GM18526 (cell line): ENCODE data around the gene PCSK1N.

Source experiments
- POLR2A ChIP-seq: IDR thresholded peaks from 3 replicates; pipeline ENCODE4 v1.6.1; 2011; ENCODE audit not compliant: insufficient read length; ENCODE audit errors: extremely low read depth

The PCSK1N gene

DNA sequence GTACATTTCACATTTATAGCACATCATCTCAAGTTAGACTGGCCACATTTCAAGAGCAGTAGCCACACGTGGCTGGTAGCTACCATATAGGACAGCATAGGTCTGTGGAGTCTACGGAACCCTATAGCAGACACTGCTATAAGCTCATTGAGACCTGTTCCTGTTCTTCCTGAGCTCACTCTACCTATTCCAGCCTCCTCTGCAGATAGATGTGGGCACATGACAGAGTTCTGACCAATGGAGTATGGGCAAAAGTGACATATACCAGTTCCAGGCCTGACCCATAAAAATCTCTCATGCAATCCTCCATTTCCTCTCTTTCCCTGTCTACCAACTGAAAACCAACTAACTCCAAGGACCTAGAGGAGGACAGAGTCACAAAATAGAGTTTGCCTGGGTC, 37.1 kb downstream of the PCSK1N start:
- TF ChIP-seq POLR2A = no peak

DNA sequence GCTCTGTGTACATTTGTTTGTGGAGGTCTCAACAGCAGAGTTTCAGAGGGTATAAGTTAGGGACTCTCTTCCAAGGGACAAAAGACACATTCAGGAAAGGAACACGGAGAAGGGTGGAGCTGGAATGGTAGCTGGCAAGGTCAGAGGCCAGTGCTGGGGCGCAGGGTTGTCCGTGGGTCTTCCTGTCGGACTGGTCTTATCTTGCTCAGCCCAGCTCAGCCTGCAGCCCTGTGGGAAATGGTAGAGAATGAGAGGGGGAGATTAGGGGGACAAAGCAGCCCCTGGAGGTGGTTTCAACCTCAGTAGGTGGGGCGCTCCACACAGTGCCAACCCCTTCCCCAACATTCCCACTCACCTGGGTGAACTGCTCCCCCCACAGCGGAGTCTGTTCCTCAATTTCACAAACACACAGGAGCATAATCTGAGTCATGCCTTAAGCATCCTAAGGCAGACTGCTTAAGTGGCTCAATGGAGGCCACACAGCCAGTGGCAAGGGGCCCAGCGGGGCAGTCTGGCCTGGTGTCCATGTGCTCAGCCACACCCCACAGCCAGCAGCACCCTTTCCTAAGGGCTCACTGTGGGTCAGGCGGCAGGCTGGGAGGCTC, 40.4 kb downstream of the PCSK1N start:
- no peak for TF ChIP-seq POLR2A

DNA sequence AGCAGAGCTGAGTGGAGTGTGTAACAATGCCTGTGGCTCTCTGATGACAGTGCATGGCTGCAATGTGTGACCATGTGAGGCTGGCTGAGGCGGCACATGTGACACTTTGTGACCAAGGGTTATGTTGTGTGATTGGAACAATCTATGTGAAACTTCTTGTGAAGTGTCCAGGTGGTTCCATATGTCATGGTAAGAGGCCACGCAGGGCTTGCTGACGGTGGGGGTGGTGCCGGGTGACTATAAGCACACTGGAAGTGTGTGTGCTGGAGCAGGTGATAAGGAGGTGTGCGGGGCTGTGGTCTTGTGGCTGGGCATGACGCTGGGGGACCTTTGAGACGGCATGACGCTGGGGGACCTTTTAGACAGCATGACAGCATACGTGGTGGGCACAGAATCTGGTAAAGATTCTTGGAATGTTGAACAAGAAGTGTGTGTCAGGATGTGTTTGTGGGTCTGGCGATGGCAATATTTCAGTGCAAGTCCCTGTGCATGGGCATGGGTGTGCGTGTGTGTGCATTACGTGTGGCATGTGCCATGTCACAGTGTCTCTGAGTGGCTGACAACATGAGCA, 41.0 kb downstream of the PCSK1N start:
- TF ChIP-seq POLR2A = no peak

DNA sequence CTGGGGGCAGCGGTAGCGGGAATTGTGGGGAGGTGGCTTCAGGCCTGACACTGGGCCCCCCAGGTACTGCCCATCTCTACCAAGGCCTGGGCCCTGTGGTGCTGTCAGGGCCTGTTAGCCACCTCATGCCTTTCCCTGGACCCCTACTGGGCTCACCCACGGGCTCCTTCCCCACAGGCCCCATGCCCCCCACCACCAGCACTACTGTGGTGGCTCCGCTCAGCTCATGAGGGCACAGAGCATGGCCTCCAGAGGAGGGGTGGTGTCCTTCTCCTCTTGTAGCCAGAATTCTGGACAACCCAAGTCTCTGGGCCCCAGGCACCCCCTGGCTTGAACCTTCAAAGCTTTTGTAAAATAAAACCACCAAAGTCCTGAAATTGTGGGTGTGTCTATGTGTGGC, 41.5 kb downstream of the PCSK1N start:
- no peak for TF ChIP-seq POLR2A

DNA sequence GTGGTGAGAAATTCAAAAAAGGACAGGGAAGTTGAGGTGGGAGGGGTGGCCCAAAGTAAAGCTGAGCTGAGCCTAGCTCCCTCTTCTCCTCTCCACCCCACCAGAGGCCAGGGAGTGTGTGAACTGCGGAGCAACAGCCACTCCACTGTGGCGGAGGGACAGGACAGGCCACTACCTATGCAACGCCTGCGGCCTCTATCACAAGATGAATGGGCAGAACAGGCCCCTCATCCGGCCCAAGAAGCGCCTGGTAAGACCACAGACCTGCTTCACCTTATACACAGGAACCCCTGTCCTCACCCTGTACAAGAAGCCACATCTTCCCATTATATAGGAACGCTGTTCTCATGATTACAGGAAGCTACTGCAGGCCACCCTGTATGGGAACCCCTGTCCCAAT, 43.2 kb downstream of the PCSK1N start:
- TF ChIP-seq POLR2A = no peak

DNA sequence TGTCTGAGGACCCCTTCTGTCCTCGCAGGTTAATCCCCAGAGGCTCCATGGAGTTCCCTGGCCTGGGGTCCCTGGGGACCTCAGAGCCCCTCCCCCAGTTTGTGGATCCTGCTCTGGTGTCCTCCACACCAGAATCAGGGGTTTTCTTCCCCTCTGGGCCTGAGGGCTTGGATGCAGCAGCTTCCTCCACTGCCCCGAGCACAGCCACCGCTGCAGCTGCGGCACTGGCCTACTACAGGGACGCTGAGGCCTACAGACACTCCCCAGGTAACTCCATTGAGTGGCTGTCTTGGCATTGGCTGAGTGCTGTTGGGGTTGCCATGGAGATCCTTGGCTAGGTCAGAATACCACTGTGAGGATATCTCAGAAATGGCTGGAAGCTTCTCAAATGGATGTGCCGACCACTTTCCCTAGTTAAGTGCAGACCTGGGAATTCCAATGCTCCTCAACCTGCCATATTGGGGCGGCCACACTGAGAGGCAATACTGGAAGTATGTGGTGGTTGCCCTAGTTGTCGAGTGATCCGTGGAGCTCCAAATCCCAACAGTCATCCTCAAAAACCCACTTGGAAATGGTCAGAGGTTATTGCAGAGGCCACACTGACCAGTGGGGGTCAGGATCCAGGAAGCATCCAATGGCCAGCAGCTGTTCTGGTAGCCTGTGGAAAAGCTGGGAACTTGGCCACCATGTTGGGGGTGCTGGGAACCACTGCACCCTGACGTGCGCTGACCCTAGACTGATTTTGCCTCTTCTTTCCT, 44.2 kb downstream of the PCSK1N start:
- TF ChIP-seq POLR2A = no peak

DNA sequence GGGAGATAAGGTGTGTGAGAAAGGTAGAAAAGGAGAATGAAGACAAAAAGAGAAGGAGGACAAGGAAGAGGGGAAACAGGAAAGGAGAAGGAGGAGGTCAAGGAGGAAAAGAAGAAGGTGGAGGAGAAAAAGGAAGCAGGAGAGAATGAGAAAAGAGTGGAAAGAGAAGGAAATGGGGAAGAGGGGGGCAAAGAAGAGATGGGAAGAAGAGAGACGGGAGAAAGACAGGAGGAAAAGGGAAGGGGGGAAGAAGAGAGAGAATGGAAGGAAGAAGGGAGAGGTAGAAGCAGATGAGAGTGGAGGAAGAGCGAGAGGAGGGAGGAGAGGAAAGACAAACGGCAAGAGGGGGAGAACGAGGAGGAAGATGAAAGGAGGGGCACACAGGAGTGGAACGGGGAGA, 44.9 kb downstream of the PCSK1N start:
- no peak for TF ChIP-seq POLR2A

DNA sequence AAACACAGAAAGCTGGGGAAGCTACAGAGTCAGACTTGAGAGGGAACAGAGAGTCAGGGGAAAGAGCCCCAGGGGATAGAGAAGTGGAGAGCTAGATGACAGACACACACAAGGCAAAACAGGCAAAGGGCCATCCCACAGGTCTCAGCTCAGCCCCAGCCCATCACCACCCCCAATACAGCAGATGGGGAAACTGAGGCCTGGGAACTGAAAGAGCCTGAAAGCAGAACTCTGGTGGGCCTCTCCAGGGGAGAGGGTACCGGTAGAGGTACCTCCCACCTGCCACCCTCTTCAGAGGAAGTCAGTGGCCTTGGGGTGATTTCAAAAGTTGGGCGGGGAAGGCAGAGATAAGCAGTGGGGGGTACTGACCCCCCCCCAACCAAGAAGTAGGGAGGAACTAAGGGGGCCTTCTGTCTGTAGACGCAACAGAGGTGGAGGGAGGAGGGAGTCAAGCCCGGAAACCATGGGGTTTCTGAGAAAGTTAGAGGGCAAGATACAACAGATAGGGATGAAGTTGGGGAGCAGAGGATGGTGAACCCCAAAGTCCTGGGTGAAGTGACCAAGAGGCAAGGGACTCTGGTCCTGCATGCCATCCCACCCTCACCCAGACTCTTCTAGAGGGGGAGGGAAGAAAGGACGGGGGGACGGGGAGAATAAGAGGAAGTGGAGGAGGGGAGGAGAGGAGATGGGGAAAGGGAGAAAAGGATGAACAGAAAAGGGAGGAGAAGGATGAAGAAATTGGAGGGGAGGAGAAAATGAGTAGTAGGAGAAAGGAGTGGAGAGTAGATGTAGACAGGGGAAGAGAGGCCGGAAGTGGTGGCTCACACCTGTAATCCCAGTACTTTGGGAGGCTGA, 45.8 kb downstream of the PCSK1N start:
- TF ChIP-seq POLR2A = no peak

DNA sequence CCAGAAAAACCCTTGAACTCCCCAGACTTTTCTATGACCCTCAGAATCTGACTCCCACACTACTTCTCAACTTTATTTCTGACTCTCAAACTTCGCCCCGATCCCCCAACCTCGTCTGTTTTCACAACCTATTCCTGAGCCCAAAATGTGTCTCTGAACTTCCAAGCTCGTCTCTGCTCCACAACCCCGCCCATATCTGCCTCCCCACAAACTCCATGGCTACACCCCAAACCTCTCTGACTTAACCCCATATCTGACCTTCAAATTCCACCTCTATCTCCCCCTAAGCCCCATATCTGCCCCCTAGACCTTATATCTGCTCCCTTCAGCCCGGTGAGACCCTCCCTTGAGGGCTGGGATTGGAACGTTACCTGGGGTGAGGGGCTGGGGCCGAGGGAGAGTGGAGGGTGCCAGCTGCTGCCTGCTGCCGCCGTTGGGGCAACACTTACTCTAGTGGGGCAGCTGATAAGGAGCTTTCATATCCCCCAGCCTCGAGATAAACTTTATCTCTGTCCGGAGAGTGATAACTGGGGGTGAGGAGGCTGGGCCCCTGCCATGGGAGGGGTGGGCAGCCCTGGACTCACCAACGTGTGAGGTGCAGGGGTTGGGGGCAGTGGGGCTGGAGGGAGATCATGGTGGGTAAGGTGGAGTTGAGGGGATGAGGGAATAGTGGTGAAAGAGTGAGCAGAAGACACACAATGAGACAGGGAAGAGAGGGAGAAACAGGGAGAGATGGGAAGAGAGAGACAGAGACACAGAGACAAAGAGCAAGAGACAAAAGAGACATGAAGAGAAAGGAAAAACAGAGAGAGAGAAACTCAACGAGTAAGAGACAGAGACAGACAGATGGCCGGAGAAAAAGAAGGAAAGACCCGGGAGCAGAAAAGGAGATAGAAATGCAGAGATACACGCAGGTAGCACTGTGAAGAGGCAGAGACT, 47.6 kb downstream of the PCSK1N start:
- no peak for TF ChIP-seq POLR2A

DNA sequence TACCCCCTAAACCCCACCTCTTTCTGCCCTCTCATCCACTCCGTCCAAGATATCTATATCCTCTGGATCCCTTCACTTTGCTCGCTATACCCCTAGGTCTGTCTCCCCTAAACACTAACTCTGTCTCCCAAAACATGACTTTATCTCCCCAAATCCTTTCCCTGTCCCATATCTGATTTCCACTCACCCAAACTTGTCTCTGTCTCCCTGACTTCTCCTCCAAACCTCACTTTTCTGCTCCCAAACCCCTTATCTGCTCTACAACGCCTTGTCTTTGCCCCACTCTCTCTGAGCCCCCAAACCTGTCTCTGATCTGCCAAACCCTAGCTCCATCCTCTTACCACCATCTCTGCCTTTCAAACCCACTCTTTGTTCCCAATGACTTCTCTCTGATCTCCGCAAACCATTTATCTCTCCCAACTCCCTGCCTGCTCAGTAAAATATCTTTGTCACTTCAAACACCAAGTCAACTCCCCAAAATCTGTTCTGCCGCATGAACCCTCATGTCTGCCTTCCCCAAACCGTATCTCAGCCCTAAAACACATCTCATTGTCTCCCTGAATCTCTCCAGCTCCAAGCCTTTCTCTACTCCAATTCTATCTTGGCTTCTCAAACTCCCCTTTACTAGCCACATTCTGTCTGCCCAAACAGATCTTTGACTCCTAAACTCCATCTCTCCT, 48.4 kb downstream of the PCSK1N start:
- TF ChIP-seq POLR2A = no peak

DNA sequence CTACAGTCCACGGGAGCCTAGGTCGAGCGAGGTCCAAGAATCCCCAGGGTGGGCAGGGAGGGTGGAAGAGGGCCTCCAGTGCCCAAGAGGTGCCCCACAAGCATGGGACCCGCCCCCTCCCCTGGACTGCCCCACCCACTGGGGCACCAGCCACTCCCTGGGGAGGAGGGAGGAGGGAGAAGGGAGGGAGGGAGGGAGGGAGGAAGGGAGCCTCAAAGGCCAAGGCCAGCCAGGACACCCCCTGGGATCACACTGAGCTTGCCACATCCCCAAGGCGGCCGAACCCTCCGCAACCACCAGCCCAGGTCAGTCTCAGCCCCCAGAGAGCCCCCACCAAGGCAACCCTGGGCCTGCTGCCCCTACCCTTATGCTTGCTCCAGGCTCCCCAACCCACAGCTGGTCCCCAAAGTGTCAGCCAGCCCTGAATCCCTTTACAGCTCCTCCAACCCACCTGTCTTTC, 49.0 kb downstream of the PCSK1N start, which contains the start of gene GATA1:
GATA1 (plus strand) TSS at position 250 of the 460 bp plus-strand sequence. CDS start 4,520 bp downstream, outside the sequence.
- no peak for TF ChIP-seq POLR2A

DNA sequence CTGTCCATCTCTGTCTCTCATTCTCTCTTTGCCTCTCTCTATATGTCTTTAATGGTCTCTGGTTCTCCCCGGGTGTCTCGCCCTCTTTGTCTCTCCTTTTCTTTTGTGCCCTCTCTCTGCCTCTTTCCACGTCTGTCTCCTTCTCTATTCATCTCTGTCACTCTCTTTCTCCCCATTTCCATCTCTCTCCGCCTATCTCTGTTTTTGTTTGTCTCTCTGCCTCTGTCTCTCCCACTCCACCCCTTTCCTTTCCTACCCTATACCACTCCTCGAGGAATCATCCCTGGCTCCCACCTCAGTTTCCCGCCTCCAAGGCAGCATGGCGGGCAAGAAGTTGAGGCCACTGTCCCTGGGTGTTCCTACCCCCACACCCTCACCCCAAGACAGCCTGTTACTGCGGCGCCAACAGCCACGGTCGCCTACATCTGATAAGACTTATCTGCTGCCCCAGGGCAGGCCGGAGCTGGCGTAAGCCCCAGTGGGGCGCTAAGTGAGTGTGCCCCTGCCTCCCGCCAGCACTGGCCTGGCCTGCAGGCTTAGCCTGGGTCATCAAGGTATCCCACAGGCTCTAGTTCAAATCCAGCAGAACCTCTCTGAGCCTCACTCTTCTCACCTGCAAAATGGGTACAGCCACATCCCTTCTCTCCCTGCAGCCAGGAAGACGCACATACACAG, 49.7 kb downstream of the PCSK1N start:
- no peak for TF ChIP-seq POLR2A

DNA sequence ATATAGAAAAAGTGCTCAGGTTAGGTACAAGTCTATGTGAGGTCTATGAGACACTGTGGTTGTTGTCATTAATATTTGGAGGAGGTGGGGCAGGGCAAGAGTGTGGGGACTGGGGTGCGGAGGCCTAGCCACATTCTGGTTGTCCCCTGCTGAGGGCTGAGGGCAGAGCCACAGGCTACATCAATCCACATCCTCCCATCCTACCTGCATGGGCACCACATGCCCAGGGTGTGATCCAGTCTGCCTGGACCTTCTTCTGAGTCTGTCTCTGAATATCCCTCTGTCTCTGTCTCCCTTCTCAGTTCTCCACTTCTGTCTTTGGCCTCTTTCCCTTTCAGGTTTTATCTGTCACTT, 50.2 kb downstream of the PCSK1N start:
- TF ChIP-seq POLR2A = no peak
